Measurements from ENCODE around the gene PPM1F. TPM values are rescaled to one million over a fixed set of nuclear protein-coding genes. Genes with fewer than 3 reads are reported as not detected.

Gene PPM1F
- total RNA-seq, 2 donors from 2014 or later = 16.8 to 17.5 TPM

Other genes with a start within 250 kb of the PPM1F start
- gene YPEL1, start 217.1 kb downstream of the PPM1F start, total RNA-seq = 1 to 10 TPM; 2.4 to 4.9 TPM
- gene MAPK1, start 85.2 kb downstream of the PPM1F start, total RNA-seq = 10 to 100 TPM; 80.3 to 92.6 TPM
- 10 to 100 TPM; 41.4 to 42.7 TPM for gene TOP3B, start 29.9 kb upstream of the PPM1F start, total RNA-seq